HEK293T (cell line): ENCODE results near the gene CD2AP.
"Not testable (repeated sequence)": the region's sequence is repeated elsewhere in the genome, so short reads cannot be mapped to it uniquely, and the experiment has no call there.

Source experiments
- CTCF ChIA-PET: fragments of 350-600 bp; formaldehyde crosslinking; extraction: SDS; loops from one replicate; lab custom pipeline; 2021; ENCODE audit warnings: antibody characterized with exemption, inconsistent platforms; lab: Yijun Ruan, JAX
- POLR2A ChIA-PET: fragments of 350-600 bp; formaldehyde crosslinking; extraction: SDS; loops from one replicate; lab custom pipeline; 2020; ENCODE audit warnings: antibody characterized with exemption, inconsistent platforms; lab: Yijun Ruan, JAX
- DNase-seq: peaks from one replicate; pipeline ENCODE4 v3.0.0; 2012; ENCODE audit warnings: mixed read lengths; ENCODE audit errors: extremely low spot score
- ARNT ChIP-seq: fragments of 450-650 bp; IDR thresholded peaks from 2 replicates; pipeline ENCODE4 v1.6.1; 2017; ENCODE audit warnings: mild to moderate bottlenecking
- BHLHE40 ChIP-seq: fragments of 450-650 bp; IDR thresholded peaks from 2 replicates; pipeline ENCODE4 v1.6.1; 2016; ENCODE audit warnings: mild to moderate bottlenecking, moderate library complexity, borderline replicate concordance
- CTBP1 ChIP-seq: fragments of 450-650 bp; IDR thresholded peaks from 2 replicates; pipeline ENCODE4 v1.6.1; 2016; ENCODE audit warnings: borderline replicate concordance
- ELF4 ChIP-seq: fragments of 450-650 bp; IDR thresholded peaks from 2 replicates; pipeline ENCODE4 v1.6.1; 2017; ENCODE audit warnings: antibody characterized with exemption
- FOXA1 ChIP-seq: fragments of 450-650 bp; IDR thresholded peaks from 2 replicates; pipeline ENCODE4 v1.6.1; 2016; ENCODE audit warnings: mild to moderate bottlenecking
- FOXK2 ChIP-seq: fragments of 450-650 bp; IDR thresholded peaks from 2 replicates; pipeline ENCODE4 v1.6.1; 2016; ENCODE audit warnings: mild to moderate bottlenecking
- FOXM1 ChIP-seq: fragments of 450-650 bp; IDR thresholded peaks from 2 replicates; pipeline ENCODE4 v1.6.1; 2017; ENCODE audit warnings: mild to moderate bottlenecking, borderline replicate concordance
- HDGF ChIP-seq: fragments of 450-650 bp; IDR thresholded peaks from 2 replicates; pipeline ENCODE4 v1.6.1; 2017; ENCODE audit warnings: antibody characterized with exemption, borderline replicate concordance
- L3MBTL2 ChIP-seq: fragments of 450-650 bp; conservative IDR thresholded peaks from 2 replicates; pipeline ENCODE4 v1.6.1; 2016; ENCODE audit warnings: mild to moderate bottlenecking
- LEF1 ChIP-seq: fragments of 450-650 bp; IDR thresholded peaks from 2 replicates; pipeline ENCODE4 v1.6.1; 2017; ENCODE audit warnings: mild to moderate bottlenecking, borderline replicate concordance
- NFRKB ChIP-seq: fragments of 450-650 bp; IDR thresholded peaks from 2 replicates; pipeline ENCODE4 v1.6.1; 2016; ENCODE audit warnings: mild to moderate bottlenecking, moderate library complexity
- SP1 ChIP-seq: fragments of 450-650 bp; IDR thresholded peaks from 2 replicates; pipeline ENCODE4 v1.6.1; 2017
- SUZ12 ChIP-seq: fragments of 450-650 bp; IDR thresholded peaks from 2 replicates; pipeline ENCODE4 v1.6.1; 2016; ENCODE audit warnings: mild to moderate bottlenecking
- TARDBP ChIP-seq: fragments of 450-650 bp; IDR thresholded peaks from 2 replicates; pipeline ENCODE4 v1.6.1; 2016
- ZNF384 ChIP-seq: fragments of 450-650 bp; IDR thresholded peaks from 2 replicates; pipeline ENCODE4 v1.6.1; 2016
- TF ChIP-seq, protein P1 (sequence below): fragments of 450-650 bp; IDR thresholded peaks from 2 replicates; pipeline ENCODE4 v1.6.1; 2016

The CD2AP gene

DNA sequence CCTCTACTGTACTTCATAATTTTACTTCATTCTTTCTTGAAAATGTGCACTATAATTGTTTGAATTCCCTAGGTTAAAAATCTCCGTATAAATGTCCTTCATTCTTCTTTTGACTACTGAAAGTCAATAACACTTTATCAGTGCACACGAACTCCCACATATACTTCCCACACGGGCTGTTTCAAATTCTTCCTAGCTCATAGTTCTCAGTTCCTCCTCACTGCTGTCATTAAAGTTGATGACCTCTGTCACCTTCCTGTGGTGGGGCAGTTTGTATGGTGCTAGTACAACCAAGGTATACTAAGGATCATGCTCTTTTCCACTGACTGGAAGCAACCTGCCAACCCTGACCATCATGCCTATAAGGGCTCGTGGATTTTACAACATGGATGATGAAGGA, 40.0 kb upstream of the CD2AP start:
- POLR2A ChIA-PET: no interaction called here
- no peak for DNase-seq
- CTCF ChIA-PET: no interaction called here
- TF ChIP-seq ELF4 (no peak), HDGF (no peak), FOXM1 (no peak), SUZ12 (no peak), CTBP1 (no peak)
- TF ChIP-seq, protein P1, sequence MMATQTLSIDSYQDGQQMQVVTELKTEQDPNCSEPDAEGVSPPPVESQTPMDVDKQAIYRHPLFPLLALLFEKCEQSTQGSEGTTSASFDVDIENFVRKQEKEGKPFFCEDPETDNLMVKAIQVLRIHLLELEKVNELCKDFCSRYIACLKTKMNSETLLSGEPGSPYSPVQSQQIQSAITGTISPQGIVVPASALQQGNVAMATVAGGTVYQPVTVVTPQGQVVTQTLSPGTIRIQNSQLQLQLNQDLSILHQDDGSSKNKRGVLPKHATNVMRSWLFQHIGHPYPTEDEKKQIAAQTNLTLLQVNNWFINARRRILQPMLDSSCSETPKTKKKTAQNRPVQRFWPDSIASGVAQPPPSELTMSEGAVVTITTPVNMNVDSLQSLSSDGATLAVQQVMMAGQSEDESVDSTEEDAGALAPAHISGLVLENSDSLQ: no peak

DNA sequence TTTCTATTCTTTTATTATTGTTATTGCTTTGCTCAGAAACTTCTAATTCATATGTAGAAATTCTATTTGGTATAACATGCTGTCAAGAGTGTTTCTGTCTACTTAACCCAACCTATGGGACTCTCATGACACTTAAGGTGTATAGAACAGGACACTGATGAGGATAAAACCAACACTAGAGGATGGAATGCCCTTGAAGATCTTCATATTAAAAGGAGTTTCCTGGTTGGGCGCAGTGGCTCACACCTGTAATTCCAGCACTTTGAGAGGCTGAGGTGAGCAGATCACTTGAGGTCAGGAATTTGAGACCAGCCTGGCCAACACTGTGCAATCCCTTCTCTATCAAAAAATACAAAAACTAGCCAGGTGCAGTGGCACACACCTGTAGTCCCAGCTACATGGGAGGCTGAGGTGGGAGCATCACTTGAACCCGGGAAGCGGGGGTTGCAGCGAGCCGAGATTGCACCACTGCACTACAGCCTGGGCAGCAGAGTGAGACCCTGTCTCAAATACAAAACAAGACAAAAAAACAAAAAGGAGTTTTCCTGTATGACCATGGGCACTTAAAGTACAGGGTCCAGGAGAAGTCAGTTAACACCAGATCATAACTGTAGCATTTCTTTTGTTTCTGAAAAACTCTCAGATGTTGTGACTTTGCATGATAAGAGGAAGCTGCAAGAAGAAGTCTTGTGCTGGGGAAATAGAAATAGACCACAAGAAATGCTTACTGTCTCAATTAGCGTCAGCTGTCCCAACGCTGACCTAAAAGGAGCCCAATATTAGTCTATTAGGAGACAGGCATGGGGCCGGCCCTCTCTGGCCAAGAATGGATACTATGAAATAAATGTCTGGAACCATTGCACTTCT, 38.9 kb upstream of the CD2AP start:
- ChIA-PET POLR2A (interaction anchor here (0.9 kb wide), 1 partner anchor 38 kb away, joined by 4 read pairs; the partner anchor contains the start of gene CD2AP), CTCF (no interaction called here)
- TF ChIP-seq FOXA1 (no peak), SUZ12 (no peak), NFRKB (no peak), CTBP1 (no peak), ELF4 (no peak), ZNF384 (no peak), FOXK2 (no peak), FOXM1 (no peak), L3MBTL2 (no peak), SP1 (no peak), ARNT (no peak), LEF1 (no peak), HDGF (no peak), TARDBP (no peak), BHLHE40 (no peak)
- TF ChIP-seq, protein P1: no peak
- no peak for DNase-seq

DNA sequence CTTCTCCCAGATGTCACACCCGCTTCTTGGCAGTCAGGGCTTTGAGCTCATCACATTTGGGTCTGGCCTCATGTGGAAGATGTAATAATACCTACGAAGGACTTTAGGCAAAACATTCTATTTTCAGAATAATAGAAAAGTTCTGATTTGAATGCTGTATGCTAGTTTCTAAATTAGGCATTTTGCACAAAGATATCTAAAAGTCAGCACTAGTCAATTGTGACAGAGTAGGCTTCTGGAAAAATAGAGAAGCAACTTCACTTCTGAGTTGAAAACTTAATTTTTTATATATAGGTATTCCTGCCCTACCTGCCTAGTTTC, 38.3 kb upstream of the CD2AP start:
- CTCF ChIA-PET: no interaction called here
- DNase-seq: no peak
- POLR2A ChIA-PET: interaction anchor here (0.9 kb wide), 1 partner anchor 38 kb away, joined by 4 read pairs; the partner anchor contains the start of gene CD2AP
- TF ChIP-seq SUZ12 (no peak), FOXA1 (no peak), ARNT (no peak), BHLHE40 (no peak), LEF1 (no peak), FOXM1 (no peak), HDGF (no peak), ELF4 (no peak), SP1 (no peak), TARDBP (no peak), CTBP1 (no peak), NFRKB (no peak), ZNF384 (no peak), L3MBTL2 (no peak), FOXK2 (no peak)
- TF ChIP-seq, protein P1: no peak

DNA sequence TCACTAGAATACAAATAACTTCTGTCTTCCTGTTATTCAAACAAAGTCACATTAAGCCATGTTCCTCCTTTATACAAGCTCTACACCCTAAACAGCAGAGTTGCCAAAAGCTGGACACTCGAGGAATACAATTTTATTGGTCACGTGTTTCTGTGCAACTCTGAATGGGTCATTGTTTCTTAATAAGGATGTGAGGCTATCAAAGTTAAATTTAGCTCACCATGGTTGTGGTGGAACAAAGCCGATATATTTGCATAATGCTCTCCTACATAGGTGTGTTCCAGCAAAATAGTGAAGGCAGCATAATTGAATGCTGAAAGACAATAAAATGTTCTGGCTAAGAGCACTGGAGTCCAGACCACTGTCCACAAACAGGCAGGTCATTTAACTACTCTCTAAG, 36.9 kb upstream of the CD2AP start:
- no peak for TF ChIP-seq LEF1
- no peak for TF ChIP-seq TARDBP
- no peak for TF ChIP-seq HDGF
- TF ChIP-seq CTBP1: no peak
- no peak for TF ChIP-seq NFRKB
- TF ChIP-seq SP1: no peak
- TF ChIP-seq FOXA1: no peak
- no peak for TF ChIP-seq BHLHE40
- TF ChIP-seq, protein P1: no peak
- no peak for TF ChIP-seq ZNF384
- no peak for TF ChIP-seq SUZ12
- no peak for TF ChIP-seq ELF4
- no peak for TF ChIP-seq FOXK2
- no peak for TF ChIP-seq FOXM1
- TF ChIP-seq L3MBTL2: no peak
- no peak for TF ChIP-seq ARNT
- CTCF ChIA-PET: no interaction called here
- no peak for DNase-seq
- POLR2A ChIA-PET: no interaction called here

DNA sequence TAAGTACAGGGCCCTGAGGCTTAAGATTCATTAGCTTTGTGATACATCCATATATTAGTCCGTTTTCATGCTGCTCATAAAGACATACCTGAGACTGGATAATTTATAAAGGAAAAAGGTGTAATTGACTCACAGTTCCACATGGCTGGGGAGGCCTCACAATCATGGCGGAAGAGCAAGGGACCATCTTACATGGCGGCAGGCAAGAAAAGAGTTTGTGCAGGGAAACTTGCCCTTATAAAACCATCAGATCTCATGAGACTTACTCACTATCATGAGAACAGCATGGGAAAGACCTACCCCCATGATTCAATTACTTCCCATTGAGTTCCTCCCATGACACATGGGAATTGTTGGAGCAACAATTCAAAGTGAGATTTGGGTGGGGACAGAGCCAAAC, 32.6 kb upstream of the CD2AP start:
- POLR2A ChIA-PET, CTCF ChIA-PET, DNase-seq: not testable (repeated sequence)

DNA sequence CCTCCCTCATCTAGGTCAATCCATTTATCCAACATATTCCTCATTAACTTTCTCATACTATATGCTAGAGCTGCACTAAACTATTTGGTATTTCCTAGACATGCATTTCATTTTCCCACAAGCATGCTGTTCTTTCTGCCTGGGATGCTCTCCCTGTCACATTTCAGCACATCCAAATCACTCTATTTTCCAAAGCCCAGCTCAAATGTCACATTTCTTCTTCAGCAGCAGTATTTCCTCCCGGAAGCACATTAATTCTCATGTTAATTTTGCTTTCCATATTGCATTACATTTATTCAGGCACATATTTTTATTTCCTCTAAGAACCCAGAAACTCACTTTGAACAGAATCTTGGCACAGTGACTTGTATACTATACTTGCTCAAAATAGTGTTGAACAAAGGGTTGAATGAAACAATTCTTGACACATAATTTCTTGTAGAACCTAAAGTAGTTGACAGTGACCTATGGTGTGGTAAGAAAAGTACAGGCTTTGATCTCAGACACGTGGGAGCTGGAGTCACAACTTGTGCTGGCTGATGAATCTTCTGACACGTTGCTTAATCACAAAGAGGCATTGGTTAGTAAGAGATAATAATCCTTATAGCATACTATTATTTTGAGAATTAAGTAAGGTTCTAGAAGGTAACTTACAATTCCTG, 30.8 kb upstream of the CD2AP start:
- POLR2A ChIA-PET: no interaction called here
- TF ChIP-seq L3MBTL2: no peak
- TF ChIP-seq ELF4: no peak
- no peak for TF ChIP-seq NFRKB
- TF ChIP-seq, protein P1: no peak
- TF ChIP-seq ZNF384: no peak
- TF ChIP-seq FOXM1: no peak
- TF ChIP-seq HDGF: no peak
- TF ChIP-seq FOXK2: no peak
- no peak for TF ChIP-seq LEF1
- TF ChIP-seq ARNT: no peak
- no peak for TF ChIP-seq TARDBP
- TF ChIP-seq CTBP1: no peak
- no peak for TF ChIP-seq SUZ12
- no peak for TF ChIP-seq SP1
- no peak for TF ChIP-seq FOXA1
- DNase-seq: no peak
- CTCF ChIA-PET: no interaction called here
